Measurements from ENCODE around the gene NRXN2. TPM values are rescaled to one million over a fixed set of nuclear protein-coding genes. Genes with fewer than 3 reads are reported as not detected.
A peak's percentile ranks its signal among the peaks of the same experiment; 100 is the strongest.

The NRXN2 gene
- total RNA-seq, 1 donor from 2014 or later = 2.2 TPM

- no peaks in the 10 kb centered on the region for H3K36me3 Mint-ChIP-seq
- H3K9me3 Mint-ChIP-seq = peaks cover 8% of the 10 kb centered on the region
- H3K79me2 ChIP-seq (ENCODE audit: low read depth) = no peaks in the 10 kb centered on the region
- H3K36me3 ChIP-seq = no peaks in the 10 kb centered on the region
- no peak overlapping the region for H3K9ac ChIP-seq
- H3K4me2 ChIP-seq = no peak overlapping the region
- H3K4me3 ChIP-seq = no peak overlapping the region
- no peak overlapping the region for H3K4me3 Mint-ChIP-seq
- H2AFZ ChIP-seq (replicated peaks) = no peak overlapping the region
- DNase-seq (ENCODE audit: low spot score) = no peak
- H4K20me1 ChIP-seq (ENCODE audit: low read depth) = no peaks in the 10 kb centered on the region
- H3K4me1 Mint-ChIP-seq = peaks cover 4% of the 10 kb centered on the region
- H3K27me3 Mint-ChIP-seq (ENCODE audit: insufficient read depth, low read depth) = peaks cover 8% of the 10 kb centered on the region
- no peak overlapping the region for H3K27ac Mint-ChIP-seq
- H3K27ac ChIP-seq = no peak overlapping the region
- H3K27me3 ChIP-seq = no peaks in the 10 kb centered on the region
- H3K4me1 ChIP-seq = no peaks in the 10 kb centered on the region
- no peaks in the 10 kb centered on the region for H3K9me3 ChIP-seq (ENCODE audit: low read depth)
- no peak for TF ChIP-seq EZH2 (IDR thresholded peaks at IDR 0.05)
- no peak for TF ChIP-seq CTCF (IDR thresholded peaks at IDR 0.05)
- TF ChIP-seq EZH2phosphoT487 (IDR thresholded peaks at IDR 0.05) = no peak
- no peaks in the 10 kb centered on the region for H3F3A ChIP-seq (ENCODE audit: low read depth)
Measured at GRCh38 chr11:64588701-64589100, 134.3 kb downstream of the NRXN2 start.

GRCh38 chr11:64586366-64586765 lies 136.6 kb downstream of the NRXN2 start:
- DNase-seq (ENCODE audit: low spot score) = no peak
- no peak overlapping the region for H3K4me3 Mint-ChIP-seq

GRCh38 chr11:64585150-64585549 lies 137.8 kb downstream of the NRXN2 start:
- TF ChIP-seq EZH2phosphoT487 (IDR thresholded peaks at IDR 0.05) (no peak), CTCF (IDR thresholded peaks at IDR 0.05) (no peak), EZH2 (IDR thresholded peaks at IDR 0.05) (no peak)
- Histone ChIP-seq H3K9ac (no peak overlapping the region), H3K27me3 (no peaks in the 10 kb centered on the region), H3K79me2 (ENCODE audit: low read depth) (no peaks in the 10 kb centered on the region), H3K36me3 (no peaks in the 10 kb centered on the region), H3K4me2 (no peak overlapping the region), H3K4me3 (no peak overlapping the region), H4K20me1 (ENCODE audit: low read depth) (no peaks in the 10 kb centered on the region), H3K4me1 (no peaks in the 10 kb centered on the region), H3K9me3 (ENCODE audit: low read depth) (no peaks in the 10 kb centered on the region), H3K27ac (no peak overlapping the region), H2AFZ (replicated peaks) (no peak overlapping the region), H3F3A (ENCODE audit: low read depth) (no peaks in the 10 kb centered on the region)
- Mint-ChIP-seq H3K4me1 (peaks cover 15% of the 10 kb centered on the region), H3K4me3 (no peak overlapping the region), H3K27me3 (ENCODE audit: insufficient read depth, low read depth) (peaks cover 7% of the 10 kb centered on the region), H3K36me3 (no peaks in the 10 kb centered on the region), H3K9me3 (peaks cover 8% of the 10 kb centered on the region), H3K27ac (peak overlapping the region; percentile 36)
- DNase-seq (ENCODE audit: low spot score) = no peak

More at GRCh38 chr11:64586366-64586765, 136.6 kb downstream of the NRXN2 start:
- Histone ChIP-seq H3K36me3 (no peaks in the 10 kb centered on the region), H3K4me1 (no peaks in the 10 kb centered on the region), H3F3A (ENCODE audit: low read depth) (no peaks in the 10 kb centered on the region), H3K27me3 (no peaks in the 10 kb centered on the region), H3K79me2 (ENCODE audit: low read depth) (no peaks in the 10 kb centered on the region), H3K9me3 (ENCODE audit: low read depth) (no peaks in the 10 kb centered on the region), H3K4me2 (no peak overlapping the region), H3K9ac (no peak overlapping the region), H2AFZ (replicated peaks) (no peak overlapping the region), H3K4me3 (no peak overlapping the region), H3K27ac (no peak overlapping the region), H4K20me1 (ENCODE audit: low read depth) (no peaks in the 10 kb centered on the region)
- Mint-ChIP-seq H3K36me3 (no peaks in the 10 kb centered on the region), H3K27me3 (ENCODE audit: insufficient read depth, low read depth) (peaks cover 7% of the 10 kb centered on the region), H3K27ac (no peak overlapping the region), H3K4me1 (peaks cover 8% of the 10 kb centered on the region), H3K9me3 (peaks cover 8% of the 10 kb centered on the region)
- no peak for TF ChIP-seq CTCF (IDR thresholded peaks at IDR 0.05)
- TF ChIP-seq EZH2 (IDR thresholded peaks at IDR 0.05) = no peak
- TF ChIP-seq EZH2phosphoT487 (IDR thresholded peaks at IDR 0.05) = no peak
